ENCODE measurements around the gene AAR2. TPM values are rescaled to one million over a fixed set of nuclear protein-coding genes. Genes with fewer than 3 reads are reported as not detected.
A peak's percentile ranks its signal among the peaks of the same experiment; 100 is the strongest.

Gene AAR2
- polyA plus RNA-seq, 1 of the 3 experiments (the other 2 are of a cell fraction): 17.4 TPM

GRCh38 chr20:36208257-36208656 lies 28.0 kb upstream of the AAR2 start:
- CTCF ChIA-PET: interaction anchor here (16.0 kb wide), 1 partner anchor 230 kb away, joined by 219 read pairs; no protein-coding TSS in a partner anchor
- TF ChIP-seq GABPA (IDR thresholded peaks at IDR 0.05; ENCODE audit: low read depth) (no peak), CTCF (IDR thresholded peaks at IDR 0.05) (no peak), ZBTB33 (IDR thresholded peaks at IDR 0.05; ENCODE audit: borderline replicate concordance, low read depth) (no peak)
- 93% methylated on average over 10 of the region's 10 CpGs for WGBS (ENCODE audit: low lambda C conversion rate)

GRCh38 chr20:36210436-36211021 lies 25.7 kb upstream of the AAR2 start:
- Histone ChIP-seq H4K20me1 (ENCODE audit: insufficient read depth) (no peaks in the 10 kb centered on the region), H3K79me2 (ENCODE audit: insufficient read depth) (no peaks in the 10 kb centered on the region), H3K4me3 (ENCODE audit: low read depth in 2 of 2, low read length in 1 of 2) (no peak overlapping the region), H3F3A (replicated peaks; ENCODE audit: insufficient read depth) (no peaks in the 10 kb centered on the region), H3K9me2 (no peaks in the 10 kb centered on the region), H2AFZ (ENCODE audit: low read depth) (no peak overlapping the region), H3K27me3 (ENCODE audit: insufficient read depth) (no peaks in the 10 kb centered on the region), H3K4me2 (no peak overlapping the region), H3K9me3 (no peaks in the 10 kb centered on the region), H3K9ac (no peak overlapping the region), H3K4me1 (ENCODE audit: control insufficient read depth in 1 of 2, insufficient read depth in 2 of 2, low read depth in 1 of 2, low read length in 1 of 2) (no peaks in the 10 kb centered on the region), H3K36me3 (replicated peaks in 1 of 2; ENCODE audit: control insufficient read depth in 1 of 2, insufficient read depth in 2 of 2, low read length in 1 of 2) (peaks cover 0 to 19% of the 10 kb centered on the region in 2 experiments), H3K27ac (ENCODE audit: low read depth in 2 of 2, low read length in 1 of 2) (no peak overlapping the region)
- 84% methylated on average over 5 of the region's 5 CpGs for WGBS (ENCODE audit: low lambda C conversion rate)
- ChIA-PET POLR2A (interaction anchor here (0.5 kb wide), 1 partner anchor 42 kb away, joined by 3 read pairs; no protein-coding TSS in a partner anchor), CTCF (interaction anchor here (0.9 to 16.0 kb wide), 7 partner anchors 8 to 228 kb away, joined by 3 to 219 read pairs (median 9); no protein-coding TSS in a partner anchor)
- TF ChIP-seq RAD21 (IDR thresholded peaks at IDR 0.05; ENCODE audit: low read length): peak; percentile 6; the same call in 1 of the 2 replicates
- no peak for TF ChIP-seq IRF3 (IDR thresholded peaks at IDR 0.05; ENCODE audit: low read depth, low read length)
- TF ChIP-seq RCOR1 (IDR thresholded peaks at IDR 0.05; ENCODE audit: low read length): no peak
- TF ChIP-seq SMC3 (IDR thresholded peaks at IDR 0.05; ENCODE audit: low read depth, low read length): 0 out of 2 replicates have a peak, but pooled peaks have one; percentile 9
- TF ChIP-seq SIN3A (IDR thresholded peaks at IDR 0.05; ENCODE audit: borderline replicate concordance, low read depth, low read length): no peak
- 0 out of 2 replicates have a peak, but pooled peaks have one; percentile 11 for TF ChIP-seq CTCF (IDR thresholded peaks at IDR 0.05)
- no peak for DNase-seq

More at GRCh38 chr20:36208257-36208656, 28.0 kb upstream of the AAR2 start:
- Histone ChIP-seq H2AFZ (ENCODE audit: low read depth) (no peak overlapping the region), H4K20me1 (ENCODE audit: insufficient read depth) (no peaks in the 10 kb centered on the region), H3K27ac (ENCODE audit: low read depth in 2 of 2, low read length in 1 of 2) (no peak overlapping the region), H3K4me2 (no peak overlapping the region), H3K9me3 (no peaks in the 10 kb centered on the region), H3K36me3 (replicated peaks in 1 of 2; ENCODE audit: control insufficient read depth in 1 of 2, insufficient read depth in 2 of 2, low read length in 1 of 2) (peaks cover 0 to 16% of the 10 kb centered on the region in 2 experiments), H3K9me2 (no peaks in the 10 kb centered on the region), H3F3A (replicated peaks; ENCODE audit: insufficient read depth) (no peaks in the 10 kb centered on the region), H3K79me2 (ENCODE audit: insufficient read depth) (no peaks in the 10 kb centered on the region), H3K27me3 (ENCODE audit: insufficient read depth) (no peaks in the 10 kb centered on the region), H3K4me3 (ENCODE audit: low read depth in 2 of 2, low read length in 1 of 2) (no peak overlapping the region), H3K4me1 (ENCODE audit: control insufficient read depth in 1 of 2, insufficient read depth in 2 of 2, low read depth in 1 of 2, low read length in 1 of 2) (no peaks in the 10 kb centered on the region), H3K9ac (no peak overlapping the region)
- POLR2A ChIA-PET: no interaction called here
- DNase-seq: no peak

All from SK-N-SH (cell line).